ENCODE data around the gene KIAA0586. TPM values are rescaled to one million over a fixed set of nuclear protein-coding genes. Genes with fewer than 3 reads are reported as not detected.
"Not testable (repeated sequence)": the region's sequence is repeated elsewhere in the genome, so short reads cannot be mapped to it uniquely, and the experiment has no call there.

Gene KIAA0586
- total and polyA plus RNA-seq, 5 donors: 3.8 to 11.2 (median 9.7) TPM

GRCh38 chr14:58501214-58501816, 73.8 kb downstream of the KIAA0586 start:
- peak; percentile 45 to 63 for ATAC-seq

GRCh38 chr14:58513272-58513671, 85.8 kb downstream of the KIAA0586 start:
- intact Hi-C loops (cut with DNase I): no loop called here

More at GRCh38 chr14:58501214-58501816, 73.8 kb downstream of the KIAA0586 start:
- no peak overlapping the region for H3K27ac ChIP-seq (ENCODE audit: low read length)
- DNase-seq: no peak
- H3K4me3 ChIP-seq (ENCODE audit: low read length): no peak overlapping the region
- intact Hi-C loops (cut with DNase I): loop anchor here in 2 of 4 donors (5.0 to 10.0 kb wide), 3 partner anchors 133 to 551 kb away; partner anchors contain the start of gene DACT1 (in 2 of the 2)
- no peaks in the 10 kb centered on the region for H3K4me1 ChIP-seq (ENCODE audit: control insufficient read depth, insufficient read depth, low read length)
- no peaks in the 10 kb centered on the region for H3K27me3 ChIP-seq (ENCODE audit: control insufficient read depth, insufficient read depth)
- WGBS: 43% methylated on average over 3 of the region's 3 CpGs
- no peaks in the 10 kb centered on the region for H3K9me3 ChIP-seq (ENCODE audit: control insufficient read depth, low read length)

GRCh38 chr14:58517592-58517991, 90.1 kb downstream of the KIAA0586 start:
- Histone ChIP-seq H3K4me1 (ENCODE audit: control insufficient read depth, insufficient read depth, low read length) (no peaks in the 10 kb centered on the region), H3K27ac (ENCODE audit: low read length) (no peak overlapping the region), H3K27me3 (ENCODE audit: control insufficient read depth, insufficient read depth) (no peaks in the 10 kb centered on the region), H3K9me3 (ENCODE audit: control insufficient read depth, low read length) (no peaks in the 10 kb centered on the region), H3K4me3 (ENCODE audit: low read length) (no peak overlapping the region)
- intact Hi-C loops (cut with DNase I): no loop called here
- 98% methylated on average over 1 of the region's 1 CpG for WGBS
- ATAC-seq: no peak
- DNase-seq: no peak

More at GRCh38 chr14:58513272-58513671, 85.8 kb downstream of the KIAA0586 start:
- DNase-seq (no peak), ATAC-seq (no peak)
- no peak overlapping the region for H3K4me3 ChIP-seq (ENCODE audit: low read length)
- 96% methylated on average over 3 of the region's 3 CpGs for WGBS
- no peaks in the 10 kb centered on the region for H3K27me3 ChIP-seq (ENCODE audit: control insufficient read depth, insufficient read depth)
- no peaks in the 10 kb centered on the region for H3K9me3 ChIP-seq (ENCODE audit: control insufficient read depth, low read length)
- no peaks in the 10 kb centered on the region for H3K4me1 ChIP-seq (ENCODE audit: control insufficient read depth, insufficient read depth, low read length)
- no peak overlapping the region for H3K27ac ChIP-seq (ENCODE audit: low read length)

- H3K4me1 ChIP-seq (ENCODE audit: control insufficient read depth, insufficient read depth, low read length); intact Hi-C loops (cut with DNase I); H3K27ac ChIP-seq (ENCODE audit: low read length); H3K9me3 ChIP-seq (ENCODE audit: control insufficient read depth, low read length); H3K4me3 ChIP-seq (ENCODE audit: low read length); DNase-seq; H3K27me3 ChIP-seq (ENCODE audit: control insufficient read depth, insufficient read depth); ATAC-seq: not testable (repeated sequence)
- WGBS: 97% methylated on average over 10 of the region's 10 CpGs
Measured at GRCh38 chr14:58525691-58526090, 98.2 kb downstream of the KIAA0586 start.

- 24% methylated on average over 5 of the region's 5 CpGs for WGBS
- no peak overlapping the region for H3K4me3 ChIP-seq (ENCODE audit: low read length)
- DNase-seq: peak in 2 of 3 donors; percentile 57 to 74
Measured at GRCh38 chr14:58533446-58533845, 105.9 kb downstream of the KIAA0586 start.

GRCh38 chr14:58535044-58535443, 107.5 kb downstream of the KIAA0586 start:
- WGBS: 30% methylated on average over 1 of the region's 1 CpG
- Histone ChIP-seq H3K27ac (ENCODE audit: low read length) (no peak overlapping the region), H3K4me1 (ENCODE audit: control insufficient read depth, insufficient read depth, low read length) (peaks cover 2% of the 10 kb centered on the region), H3K9me3 (ENCODE audit: control insufficient read depth, low read length) (no peaks in the 10 kb centered on the region), H3K4me3 (ENCODE audit: low read length) (no peak overlapping the region), H3K27me3 (ENCODE audit: control insufficient read depth, insufficient read depth) (no peaks in the 10 kb centered on the region)
- DNase-seq (no peak), ATAC-seq (peak; percentile 62 to 70)
- intact Hi-C loops (cut with DNase I): no loop called here

More at GRCh38 chr14:58533446-58533845, 105.9 kb downstream of the KIAA0586 start:
- Histone ChIP-seq H3K27ac (ENCODE audit: low read length) (peak overlapping the region; percentile 85), H3K9me3 (ENCODE audit: control insufficient read depth, low read length) (no peaks in the 10 kb centered on the region), H3K27me3 (ENCODE audit: control insufficient read depth, insufficient read depth) (no peaks in the 10 kb centered on the region), H3K4me1 (ENCODE audit: control insufficient read depth, insufficient read depth, low read length) (peaks cover 2% of the 10 kb centered on the region)
- intact Hi-C loops (cut with DNase I): no loop called here
- peak; percentile 84 to 90 for ATAC-seq

GRCh38 chr14:58537004-58537403, 109.5 kb downstream of the KIAA0586 start:
- no peak overlapping the region for H3K27ac ChIP-seq (ENCODE audit: low read length)
- intact Hi-C loops (cut with DNase I): no loop called here
- peaks cover 2% of the 10 kb centered on the region for H3K4me1 ChIP-seq (ENCODE audit: control insufficient read depth, insufficient read depth, low read length)
- no peak for ATAC-seq
- no peak overlapping the region for H3K4me3 ChIP-seq (ENCODE audit: low read length)
- DNase-seq: no peak
- H3K27me3 ChIP-seq (ENCODE audit: control insufficient read depth, insufficient read depth): no peaks in the 10 kb centered on the region
- WGBS: 77% methylated on average over 3 of the region's 3 CpGs
- no peaks in the 10 kb centered on the region for H3K9me3 ChIP-seq (ENCODE audit: control insufficient read depth, low read length)

GRCh38 chr14:58540749-58541632, 113.5 kb downstream of the KIAA0586 start:
- Histone ChIP-seq H3K27me3 (ENCODE audit: control insufficient read depth, insufficient read depth) (no peaks in the 10 kb centered on the region), H3K4me3 (ENCODE audit: low read length) (no peak overlapping the region), H3K9me3 (ENCODE audit: control insufficient read depth, low read length) (no peaks in the 10 kb centered on the region), H3K27ac (ENCODE audit: low read length) (no peak overlapping the region), H3K4me1 (ENCODE audit: control insufficient read depth, insufficient read depth, low read length) (no peaks in the 10 kb centered on the region)
- no peak for ATAC-seq
- DNase-seq: no peak
- intact Hi-C loops (cut with DNase I): no loop called here
- 85% methylated on average over 1 of the region's 1 CpG for WGBS

- DNase-seq: no peak
- no peaks in the 10 kb centered on the region for H3K9me3 ChIP-seq (ENCODE audit: control insufficient read depth, low read length)
- intact Hi-C loops (cut with DNase I): no loop called here
- H3K27me3 ChIP-seq (ENCODE audit: control insufficient read depth, insufficient read depth): no peaks in the 10 kb centered on the region
- no peak for ATAC-seq
- no peaks in the 10 kb centered on the region for H3K4me1 ChIP-seq (ENCODE audit: control insufficient read depth, insufficient read depth, low read length)
- H3K27ac ChIP-seq (ENCODE audit: low read length): no peak overlapping the region
- 68% methylated on average over 2 of the region's 2 CpGs for WGBS
- H3K4me3 ChIP-seq (ENCODE audit: low read length): no peak overlapping the region
Measured at GRCh38 chr14:58541633-58542022, 114.1 kb downstream of the KIAA0586 start.

- H3K9me3 ChIP-seq (ENCODE audit: control insufficient read depth, low read length): no peaks in the 10 kb centered on the region
- H3K27ac ChIP-seq (ENCODE audit: low read length): no peak overlapping the region
- ATAC-seq (no peak), DNase-seq (no peak)
- H3K4me3 ChIP-seq (ENCODE audit: low read length): no peak overlapping the region
- 98% methylated on average over 1 of the region's 1 CpG for WGBS
- intact Hi-C loops (cut with DNase I): no loop called here
- no peaks in the 10 kb centered on the region for H3K4me1 ChIP-seq (ENCODE audit: control insufficient read depth, insufficient read depth, low read length)
- H3K27me3 ChIP-seq (ENCODE audit: control insufficient read depth, insufficient read depth): no peaks in the 10 kb centered on the region
Measured at GRCh38 chr14:58543253-58543652, 115.7 kb downstream of the KIAA0586 start.

- no peak for ATAC-seq
Measured at GRCh38 chr14:58547649-58548048, 120.1 kb downstream of the KIAA0586 start.

More at GRCh38 chr14:58547649-58548048, 120.1 kb downstream of the KIAA0586 start:
- H3K27ac ChIP-seq (ENCODE audit: low read length): no peak overlapping the region
- H3K4me3 ChIP-seq (ENCODE audit: low read length): no peak overlapping the region
- H3K4me1 ChIP-seq (ENCODE audit: control insufficient read depth, insufficient read depth, low read length): no peaks in the 10 kb centered on the region
- WGBS: 92% methylated on average over 10 of the region's 10 CpGs
- no peaks in the 10 kb centered on the region for H3K9me3 ChIP-seq (ENCODE audit: control insufficient read depth, low read length)
- intact Hi-C loops (cut with DNase I): no loop called here
- no peak for DNase-seq
- no peaks in the 10 kb centered on the region for H3K27me3 ChIP-seq (ENCODE audit: control insufficient read depth, insufficient read depth)

Data from right cardiac atrium (tissue), 5 donors.